Globus pallidus (tissue), 1 donor: ENCODE measurements around the gene PDE4A.
A peak's percentile ranks its signal among the peaks of the same experiment; 100 is the strongest.
"Not testable (repeated sequence)": the region's sequence is repeated elsewhere in the genome, so short reads cannot be mapped to it uniquely, and the experiment has no call there.

Source experiments
- DNase-seq: peaks from one replicate; pipeline ENCODE4 v3.0.0-alpha.2; 2015; ENCODE audit warnings: low spot score

The PDE4A gene

DNA sequence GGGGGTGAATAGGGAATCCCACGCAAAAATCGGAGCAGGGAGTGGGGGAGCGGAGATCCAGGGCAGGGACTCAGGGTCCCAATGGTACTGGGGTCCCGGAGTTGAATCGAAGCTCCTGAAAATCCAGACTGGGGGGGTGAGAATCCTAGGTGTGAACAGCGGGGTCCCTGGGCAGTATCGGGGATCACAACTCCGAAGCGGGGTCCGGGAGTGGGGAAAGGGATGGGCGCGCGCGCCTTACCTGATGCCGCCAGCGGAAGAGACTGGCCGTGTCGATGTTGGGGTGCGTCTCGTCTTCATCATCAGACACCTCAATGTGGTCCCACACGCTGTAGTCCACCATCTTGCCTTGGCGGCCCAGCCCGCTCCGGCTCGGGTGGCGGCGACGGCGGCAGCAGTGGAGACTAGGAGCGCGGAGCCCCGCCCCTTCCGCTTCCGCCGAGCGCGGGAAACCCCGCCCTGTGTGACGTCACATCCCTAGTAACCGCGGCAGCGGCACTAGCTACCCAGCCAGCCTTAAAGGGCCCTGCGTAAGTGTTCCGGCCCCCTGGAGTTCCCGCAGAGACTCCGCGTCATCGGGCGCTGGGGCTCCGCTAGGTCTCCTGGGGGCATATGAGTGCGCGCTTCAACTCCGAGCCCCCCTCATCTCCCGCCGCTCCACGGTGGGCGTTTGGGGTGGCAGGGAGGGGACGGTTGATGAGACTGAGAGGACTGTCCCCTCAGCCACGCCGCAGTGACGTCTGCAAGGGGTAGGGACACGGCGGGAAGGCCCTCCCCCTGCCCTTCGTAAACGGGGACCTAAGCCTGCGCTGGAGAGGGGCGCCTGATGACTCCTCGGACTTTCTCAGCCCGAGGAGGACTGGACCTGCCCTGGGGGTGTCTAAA lies 17.0 kb upstream of the PDE4A start, which contains the start of gene CDC37:
CDC37 (minus strand) TSS at position 406 of the 885 bp plus-strand sequence; CDS start at position 343, 63 bp downstream.
- peak; percentile 93 for DNase-seq

DNA sequence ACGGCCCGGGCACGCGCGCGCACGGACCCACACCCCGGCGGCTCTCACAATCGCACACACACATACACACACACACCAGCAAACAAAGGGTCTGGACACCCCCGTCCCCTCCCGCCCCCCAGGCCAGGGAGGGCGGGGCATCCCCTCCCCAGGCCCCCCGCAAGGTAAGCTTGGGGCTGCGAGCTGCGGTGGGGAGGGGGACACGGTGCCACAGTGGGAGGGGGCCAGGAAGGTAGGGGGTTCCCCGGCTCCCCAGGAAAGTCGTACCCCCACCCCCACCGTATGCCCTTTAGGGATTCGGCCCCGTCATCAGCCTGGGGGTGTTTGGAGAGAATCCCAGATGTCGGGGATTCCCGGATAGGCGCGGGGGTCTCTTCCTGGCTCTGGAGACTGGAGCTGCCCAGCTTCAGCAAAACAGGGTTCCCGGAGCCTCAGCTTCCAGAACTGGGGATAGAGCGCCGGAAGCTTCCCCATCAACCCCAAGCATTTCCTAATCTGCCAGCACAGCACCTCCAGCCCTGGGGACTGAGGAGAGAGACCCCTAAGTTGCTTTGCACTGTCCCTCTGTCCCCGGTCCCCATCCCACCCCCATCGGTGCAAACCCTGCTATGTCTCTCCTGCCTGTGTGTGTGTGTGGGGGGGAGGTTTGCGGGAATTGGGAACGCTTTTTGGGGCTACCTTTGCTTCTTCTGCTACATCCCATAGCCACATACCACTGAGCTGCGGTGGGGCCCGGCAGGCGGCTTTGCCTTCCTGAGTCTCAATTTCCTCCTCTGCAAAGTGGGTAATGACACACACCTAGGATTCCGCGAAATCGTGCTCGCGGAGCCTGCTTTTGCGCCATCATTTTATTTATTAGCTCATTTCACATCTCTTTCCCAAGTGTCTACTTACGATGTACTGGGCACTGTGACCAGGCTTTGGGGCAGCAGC lies 15.2 kb upstream of the PDE4A start:
- no peak for DNase-seq

DNA sequence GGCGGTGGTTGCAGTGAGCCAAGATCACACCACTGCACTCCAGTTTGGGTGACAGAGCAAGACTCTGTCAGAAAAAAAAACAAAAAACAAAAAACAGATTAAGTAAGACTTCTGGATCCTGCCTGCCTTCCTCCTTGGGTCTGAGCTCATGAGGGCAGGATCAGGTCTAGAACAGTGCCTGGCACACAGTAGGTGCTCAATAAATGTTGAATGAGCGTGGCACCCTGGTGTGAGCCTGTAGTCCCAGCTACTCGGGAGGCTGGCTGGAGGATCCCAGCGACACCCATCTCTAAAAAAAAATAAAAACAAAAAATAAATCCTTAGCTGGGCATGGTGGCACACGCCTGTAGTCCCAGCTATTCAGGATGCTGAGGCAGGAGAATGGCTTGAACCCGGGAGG lies 14.1 kb upstream of the PDE4A start:
- DNase-seq: no peak

DNA sequence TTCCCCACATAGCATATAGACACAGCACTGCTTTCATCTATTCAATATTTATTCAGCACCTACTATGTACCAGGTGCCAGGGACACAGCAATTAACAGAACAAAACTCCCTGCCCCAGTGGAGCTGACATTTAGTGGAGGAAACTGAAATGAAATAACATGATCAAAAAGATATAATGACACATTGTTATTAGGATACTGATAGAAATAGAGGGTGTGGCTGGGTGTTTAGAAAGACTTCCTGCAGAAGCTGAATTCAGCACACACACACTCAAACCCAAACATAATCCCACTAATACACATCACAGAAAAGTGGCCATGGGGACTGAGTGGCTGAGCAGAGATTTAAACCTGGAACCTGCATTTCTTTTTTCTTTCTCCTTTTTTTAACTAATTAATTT lies 13.2 kb upstream of the PDE4A start:
- DNase-seq: no peak

- peak; percentile 51 for DNase-seq
Measured at GRCh38 chr19:10408511-10409283, 11.6 kb upstream of the PDE4A start.

DNA sequence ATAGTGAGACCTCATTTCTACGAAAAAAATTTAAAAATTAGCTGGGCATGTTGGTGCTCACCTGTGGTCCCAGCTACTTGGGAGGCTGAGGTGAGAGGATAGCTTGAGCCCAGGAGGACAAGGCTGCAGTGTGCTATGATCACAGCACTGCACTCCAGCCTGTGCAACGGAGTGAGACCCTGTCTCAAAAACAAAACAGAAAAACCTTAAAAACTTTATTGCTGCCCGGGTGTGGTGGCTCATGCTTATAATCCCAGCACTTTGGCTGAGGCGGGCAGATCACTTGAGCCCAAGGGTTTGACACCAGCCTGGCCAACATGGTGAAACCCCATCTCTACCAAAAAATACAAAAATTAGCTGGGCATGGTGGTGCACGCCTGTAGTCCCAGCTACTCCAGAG lies 9.1 kb upstream of the PDE4A start:
- not testable (repeated sequence) for DNase-seq

DNA sequence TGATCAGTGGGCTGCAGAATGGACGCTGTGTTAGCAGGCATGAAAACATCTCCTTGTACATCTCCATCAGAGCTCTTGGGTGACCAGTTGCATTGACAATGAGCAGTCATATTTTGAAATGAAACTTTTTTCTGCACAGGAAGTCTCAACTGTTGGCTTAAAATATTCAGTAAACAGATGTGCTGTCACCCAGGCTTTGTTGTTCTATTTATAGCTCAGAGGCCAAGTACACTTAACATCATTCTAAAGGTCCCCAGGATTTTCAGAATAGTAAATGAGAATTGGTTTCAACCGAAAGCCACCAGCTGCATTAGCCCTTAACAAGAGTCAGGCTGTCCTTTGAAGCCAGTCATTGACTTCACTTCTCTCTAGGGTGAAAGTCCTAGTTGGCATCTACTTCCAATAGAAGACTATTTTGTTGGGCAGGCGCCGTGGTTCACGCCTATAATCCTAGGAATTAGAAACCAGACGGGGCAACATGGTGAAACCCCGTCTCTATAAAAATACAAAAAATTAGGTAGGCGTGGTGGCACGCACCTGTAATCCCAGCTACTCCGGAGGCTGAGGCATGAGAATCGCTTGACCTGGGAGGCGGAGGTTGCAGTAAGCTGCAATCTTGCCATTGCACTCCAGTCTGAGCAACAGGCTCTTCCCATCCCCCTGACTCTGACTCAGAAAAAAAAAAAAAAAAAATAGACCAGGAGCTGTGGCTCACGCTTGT lies 7.9 kb upstream of the PDE4A start:
- no peak for DNase-seq

- DNase-seq: no peak
Measured at GRCh38 chr19:10416083-10416379, 4.3 kb upstream of the PDE4A start.

DNA sequence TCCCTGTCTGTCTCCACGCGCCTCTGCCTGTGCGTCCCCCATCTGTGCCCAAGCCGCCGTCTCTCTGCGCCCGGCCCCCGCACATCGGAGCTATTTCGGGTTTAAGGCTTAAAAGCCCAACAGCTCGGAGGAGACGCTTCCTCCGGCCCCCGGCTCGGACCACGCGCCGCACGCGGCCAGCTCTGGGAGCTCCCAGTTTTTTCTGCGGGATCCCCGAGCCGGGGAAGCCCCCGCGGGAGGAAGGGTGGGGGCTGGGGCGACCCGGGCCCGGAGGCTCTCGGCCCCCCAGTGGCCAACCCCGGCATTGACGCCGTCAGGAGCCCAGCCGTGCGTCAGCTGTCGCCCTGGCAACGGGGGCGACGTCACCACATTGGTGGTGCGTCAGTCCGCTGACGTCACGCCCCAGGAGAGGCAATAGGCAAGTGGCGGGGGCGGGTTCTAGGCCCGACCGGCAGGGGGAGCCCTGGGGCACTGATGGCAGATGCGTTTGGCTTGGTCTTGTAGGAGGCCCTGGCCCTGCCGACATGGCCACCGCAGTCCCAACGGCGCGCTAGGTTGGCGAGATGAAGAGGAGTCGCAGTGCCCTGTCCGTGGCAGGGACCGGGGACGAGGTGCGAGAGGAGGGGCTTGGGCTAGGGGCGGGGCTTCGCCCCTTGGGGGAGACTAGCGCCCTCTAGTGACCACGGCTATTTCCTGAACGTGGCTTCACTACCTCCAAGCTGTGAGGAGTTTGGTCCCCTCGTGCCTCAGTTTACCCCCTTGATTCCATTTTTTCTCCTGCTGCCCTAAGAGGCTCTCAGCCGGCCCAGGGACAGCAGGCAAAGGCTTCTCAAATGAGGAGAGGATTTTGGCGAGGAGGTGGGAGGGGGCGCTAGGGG lies 3.7 kb upstream of the PDE4A start:
- peak; percentile 47 for DNase-seq

DNA sequence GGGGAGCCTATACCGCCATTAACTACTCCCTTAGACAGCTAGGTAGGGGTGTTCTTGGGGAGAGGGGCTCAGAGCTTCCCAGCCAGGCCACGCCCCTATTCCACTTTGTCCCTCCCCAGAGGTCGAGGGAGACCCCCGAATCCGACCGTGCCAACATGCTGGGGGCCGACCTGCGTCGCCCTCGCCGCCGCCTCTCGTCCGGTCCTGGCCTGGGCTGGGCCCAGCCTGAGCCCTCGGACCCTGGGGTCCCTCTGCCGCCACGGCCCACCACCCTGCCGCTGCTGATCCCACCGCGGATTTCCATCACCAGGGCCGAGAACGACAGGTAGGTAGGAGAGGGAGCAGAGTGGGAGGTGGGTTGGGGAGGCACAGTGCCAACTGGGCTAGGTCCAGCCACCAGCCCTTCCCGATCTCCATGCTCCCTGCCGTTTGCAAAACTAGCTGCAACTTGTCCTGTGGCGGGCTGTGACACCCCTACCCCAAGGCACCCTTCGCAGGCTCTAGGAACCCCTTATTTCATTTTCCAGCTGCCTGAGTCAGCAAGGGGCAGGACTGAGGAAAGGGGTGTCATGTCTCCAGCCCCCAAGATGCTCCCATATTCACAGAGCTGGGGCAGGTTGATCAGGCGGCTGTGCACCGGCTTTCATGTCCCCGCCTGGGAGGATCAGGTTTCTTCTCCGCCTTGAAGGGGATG lies 2.6 kb upstream of the PDE4A start:
- DNase-seq: no peak

DNA sequence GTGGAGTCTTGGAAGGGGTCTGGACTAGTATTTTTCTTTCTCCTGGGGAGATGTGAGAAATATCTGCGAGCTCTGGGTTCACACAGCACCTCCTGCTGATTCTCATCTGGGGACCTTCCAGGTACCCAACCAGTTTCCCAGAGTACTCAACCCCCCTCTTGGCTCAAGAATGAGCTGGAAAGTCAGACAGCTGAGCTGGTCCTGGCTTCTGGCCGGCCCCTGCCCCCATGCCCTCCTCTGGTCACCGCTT lies 2.2 kb upstream of the PDE4A start:
- DNase-seq: no peak

- no peak for DNase-seq
Measured at GRCh38 chr19:10418485-10419199, 1.7 kb upstream of the PDE4A start.

GRCh38 chr19:10419200-10419645 lies 1.1 kb upstream of the PDE4A start:
- no peak for DNase-seq

GRCh38 chr19:10419646-10420443 lies 493 bp upstream of the PDE4A start:
- DNase-seq: no peak

GRCh38 chr19:10421240-10422045 lies 1.1 kb downstream of the PDE4A start:
- DNase-seq: no peak

DNA sequence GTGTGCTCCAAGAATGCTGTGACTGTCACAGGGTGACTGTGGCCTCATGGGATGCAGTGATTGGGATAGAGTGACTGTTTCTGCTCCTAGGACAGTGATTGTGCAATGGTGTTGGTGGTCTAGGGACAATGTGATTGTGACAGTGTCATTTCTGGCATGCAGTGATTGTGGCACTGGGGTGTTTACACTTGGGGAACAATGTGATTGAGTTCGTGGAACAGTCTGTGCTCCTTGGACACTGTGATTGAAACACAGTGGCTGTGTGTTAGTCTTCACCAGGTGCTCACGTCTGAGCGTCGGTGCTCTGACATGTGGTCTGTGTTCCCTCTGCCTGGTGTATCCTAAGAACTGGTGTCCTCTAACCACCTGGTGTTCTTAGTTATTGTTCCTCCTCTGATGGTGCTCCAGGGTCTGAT lies 1.7 kb downstream of the PDE4A start:
- DNase-seq: no peak

GRCh38 chr19:10422846-10423245 lies 2.5 kb downstream of the PDE4A start:
- no peak for DNase-seq
